Effector CD4-positive, alpha-beta T cell (primary cell): ENCODE measurements around the gene GTPBP8.
"Not testable (repeated sequence)": the region's sequence is repeated elsewhere in the genome, so short reads cannot be mapped to it uniquely, and the experiment has no call there.

Experiments
- DNase-seq: peaks from one replicate; pipeline ENCODE4 v3.0.0-alpha.2; 2020

The GTPBP8 gene

DNA sequence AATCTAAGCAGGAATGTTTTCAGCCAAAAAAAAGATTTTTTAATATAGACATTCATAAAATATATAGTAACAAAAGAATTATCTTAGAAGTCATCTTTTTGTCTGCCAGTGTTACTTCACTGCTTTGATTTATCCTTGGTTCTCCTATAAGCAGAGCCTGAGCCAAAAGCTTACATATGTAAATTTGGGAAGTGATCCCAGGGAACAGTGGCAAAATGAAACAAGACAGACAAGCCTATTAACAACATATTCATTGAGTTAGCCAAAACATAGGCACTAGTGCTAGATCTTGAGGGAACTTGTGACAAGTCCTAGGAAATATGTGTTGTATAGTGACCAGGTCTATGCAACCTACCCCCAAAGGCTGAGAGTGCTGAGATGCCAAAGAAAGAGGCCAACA is 11.3 kb downstream of the GTPBP8 start:
- no peak for DNase-seq

DNA sequence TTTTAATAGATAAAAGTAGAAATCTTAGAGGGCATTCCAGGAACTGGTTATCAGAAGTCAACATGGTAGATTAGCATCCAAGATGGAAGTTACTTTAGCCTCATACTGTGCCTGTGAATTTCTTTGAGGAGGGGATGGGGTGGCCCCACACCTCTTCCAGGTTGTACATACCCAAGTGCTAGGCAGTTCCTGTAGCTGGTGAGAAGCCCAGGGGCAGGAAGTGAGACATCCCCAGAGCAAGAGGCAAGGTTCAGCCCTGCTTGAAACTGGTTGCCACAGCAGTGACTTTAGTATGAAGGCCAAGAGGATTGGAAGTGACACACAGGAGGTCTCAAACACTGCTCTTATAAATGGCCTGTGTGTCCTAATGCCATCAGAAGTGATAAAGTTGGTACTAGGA is 11.9 kb downstream of the GTPBP8 start:
- DNase-seq = no peak

DNA sequence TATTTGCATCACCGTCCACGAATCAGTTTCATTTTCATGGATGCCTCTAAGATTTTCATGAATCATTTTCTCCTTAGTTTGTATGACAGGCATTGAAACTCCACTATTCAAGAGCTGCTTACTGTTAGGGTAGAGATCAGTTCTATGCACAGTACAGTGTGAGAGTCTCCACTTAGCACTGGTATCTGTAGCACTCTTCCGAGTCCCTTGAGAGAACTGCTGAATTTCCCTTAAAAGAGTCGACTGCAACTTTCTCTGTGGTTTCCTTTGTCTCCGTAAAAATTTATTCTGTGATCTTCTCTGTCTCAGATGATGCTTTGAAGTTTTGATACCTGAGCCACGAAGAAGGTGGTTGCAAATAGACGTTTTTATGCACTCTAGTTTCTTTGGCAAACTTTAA is 14.8 kb downstream of the GTPBP8 start:
- no peak for DNase-seq

DNA sequence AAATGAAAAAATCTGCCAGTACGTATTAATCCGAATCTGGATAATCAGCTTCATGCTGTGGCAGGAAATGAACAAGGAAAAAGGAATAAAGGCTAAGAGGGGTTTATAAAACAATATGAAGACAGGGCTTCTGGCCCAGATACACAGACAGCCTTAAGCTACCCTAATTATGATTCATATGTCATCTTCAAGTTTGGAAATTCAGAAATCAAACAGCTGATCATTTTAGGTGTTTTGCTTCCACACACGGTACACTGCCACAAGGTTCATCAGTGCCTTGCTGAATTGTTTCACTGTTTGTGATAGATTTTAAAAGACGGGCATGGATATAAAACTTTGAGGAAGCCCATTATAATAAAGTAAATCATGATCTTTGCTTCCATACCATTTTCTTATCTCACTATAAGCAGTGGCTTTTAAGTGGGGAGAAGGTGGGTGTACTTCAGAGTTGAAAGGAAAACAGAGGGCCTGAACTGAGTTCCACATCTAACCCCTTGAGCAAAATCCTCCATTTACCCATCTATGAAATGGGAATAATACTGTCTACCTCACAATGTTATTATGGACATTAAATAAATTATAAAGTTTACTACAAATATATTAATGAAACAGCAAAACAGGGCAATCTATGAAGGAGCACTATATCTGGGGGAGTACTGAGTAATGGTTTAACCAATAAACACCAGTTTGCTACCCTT is 15.7 kb downstream of the GTPBP8 start:
- no peak for DNase-seq

DNA sequence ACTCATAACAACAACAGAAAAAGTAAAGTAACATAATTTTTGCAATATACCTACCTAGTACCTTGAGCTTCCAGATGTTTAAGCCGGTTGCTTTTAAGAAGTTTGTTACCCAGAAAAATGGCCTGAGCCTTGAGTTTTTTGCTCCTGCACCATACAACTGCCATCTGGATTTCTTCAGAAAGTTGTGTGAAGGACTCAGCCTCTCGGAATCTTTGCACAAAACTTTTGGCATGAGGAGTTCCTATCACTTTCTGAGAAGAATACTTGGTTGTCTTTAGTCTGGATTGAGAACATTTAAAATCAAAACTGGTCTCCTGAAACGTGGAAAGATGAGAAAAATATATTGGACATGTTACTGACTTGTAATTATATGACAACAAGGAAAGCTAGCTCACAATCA is 17.3 kb downstream of the GTPBP8 start:
- DNase-seq = no peak

DNA sequence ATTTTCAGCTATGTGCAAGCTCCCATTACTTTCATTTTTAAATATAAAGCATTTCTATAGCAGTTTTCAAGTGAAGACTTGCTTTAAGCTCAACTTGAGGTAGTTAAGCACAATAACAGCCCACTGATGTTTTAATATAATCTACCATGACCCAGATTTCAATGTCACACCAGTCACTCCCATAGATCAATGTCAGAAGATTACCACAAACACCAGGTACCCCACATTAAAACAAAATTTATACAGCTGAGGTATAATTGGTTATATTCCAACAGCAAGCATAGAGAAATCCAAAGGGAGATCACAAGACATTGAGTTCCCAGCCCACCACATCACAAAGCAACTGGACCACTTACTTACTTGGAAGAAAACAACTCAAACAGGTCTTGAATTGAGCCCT is 22.8 kb downstream of the GTPBP8 start:
- no peak for DNase-seq

DNA sequence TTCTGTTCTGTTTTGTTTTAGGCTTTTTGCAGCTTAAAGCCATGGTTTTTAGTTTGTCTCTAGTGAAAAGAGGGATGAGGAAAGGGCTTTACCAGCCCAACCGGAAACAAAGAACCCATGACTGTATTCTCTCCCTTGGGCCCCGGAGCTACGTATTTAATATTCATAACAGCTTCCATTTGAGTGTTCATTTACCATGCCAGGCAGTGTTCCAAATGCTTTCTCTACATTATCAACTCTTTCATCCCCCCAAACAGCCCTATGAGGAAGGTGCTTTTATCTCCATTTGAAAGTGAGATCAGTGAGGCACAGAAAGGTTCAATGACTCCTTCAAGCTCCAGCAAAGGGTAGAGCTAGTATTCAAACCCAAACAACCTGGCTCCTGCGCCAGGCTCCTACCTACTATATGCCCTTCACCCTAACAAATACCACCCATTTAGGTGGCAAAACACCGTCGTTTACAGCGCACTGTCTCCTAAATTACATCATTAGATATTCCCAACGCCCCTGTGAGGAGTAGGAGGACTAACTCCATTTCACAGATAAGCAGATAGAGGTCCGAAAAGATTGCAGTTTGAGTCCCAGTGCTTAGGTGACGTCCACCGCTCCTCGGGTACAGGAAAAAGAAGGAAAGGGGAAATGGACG is 27.9 kb downstream of the GTPBP8 start:
- DNase-seq = no peak

DNA sequence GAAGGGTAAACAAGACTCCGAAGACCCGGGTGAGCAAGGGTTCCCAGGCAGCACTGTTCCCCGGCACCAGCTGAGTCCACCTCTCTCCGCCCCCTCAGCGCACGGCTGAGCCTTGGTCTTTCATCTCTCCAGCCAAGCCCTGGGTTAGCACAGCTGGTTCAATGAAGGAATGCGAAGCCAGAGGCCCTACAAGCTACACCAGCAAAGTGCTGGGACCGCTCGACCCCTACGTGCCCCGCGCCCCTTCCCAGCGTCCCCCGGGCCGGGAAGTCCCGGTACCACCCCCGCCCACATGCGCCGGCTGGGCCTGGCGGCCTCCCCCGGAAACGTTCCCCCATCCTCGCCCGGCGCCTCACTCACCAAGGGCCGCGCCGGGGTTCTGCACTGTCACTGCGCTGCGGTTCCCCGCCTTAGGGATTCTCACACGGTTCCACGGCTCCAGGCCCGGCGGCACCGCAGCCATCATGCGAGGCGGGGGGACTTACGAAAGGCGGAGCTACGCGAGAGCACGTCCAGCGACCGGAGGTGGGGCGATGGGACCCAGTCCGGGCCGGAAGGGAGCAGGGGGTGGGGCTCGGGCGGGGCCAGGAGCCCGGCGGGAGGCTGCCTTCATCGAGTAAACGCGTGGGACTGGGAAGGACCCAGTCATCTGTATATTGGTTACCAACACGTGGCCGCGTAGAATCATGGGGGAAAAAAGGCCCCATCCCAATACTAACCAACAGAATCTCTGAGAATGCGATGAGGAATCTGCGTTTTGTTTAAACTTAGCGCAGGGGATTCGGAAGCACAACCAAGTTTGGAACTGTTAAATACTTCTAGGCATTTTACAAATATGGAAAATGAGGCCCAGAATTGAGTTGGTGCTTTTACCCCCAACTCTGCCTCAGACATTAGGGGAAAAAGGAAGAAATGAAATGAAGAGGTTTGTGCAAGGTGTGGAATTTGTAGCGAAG is 28.7 kb downstream of the GTPBP8 start:
- peak; percentile 75 for DNase-seq

DNA sequence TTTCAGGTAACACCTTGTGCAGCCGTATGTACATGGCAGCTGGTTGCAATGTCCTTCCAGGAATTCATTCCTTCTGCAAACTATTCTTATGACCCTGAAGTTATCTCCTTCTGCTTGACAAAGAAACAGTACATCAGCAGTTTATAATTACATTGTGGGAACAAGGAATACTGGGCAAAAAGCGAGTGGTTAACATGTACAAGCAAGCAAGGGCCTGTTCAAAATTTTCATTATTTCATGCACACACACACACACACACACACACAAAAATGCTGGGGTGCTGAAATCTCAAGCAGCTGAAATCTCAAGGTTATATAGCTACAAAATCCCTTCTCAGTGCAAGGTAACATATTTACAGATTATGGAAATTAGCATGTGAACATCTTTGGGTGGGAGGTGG is 30.7 kb downstream of the GTPBP8 start:
- no peak for DNase-seq

DNA sequence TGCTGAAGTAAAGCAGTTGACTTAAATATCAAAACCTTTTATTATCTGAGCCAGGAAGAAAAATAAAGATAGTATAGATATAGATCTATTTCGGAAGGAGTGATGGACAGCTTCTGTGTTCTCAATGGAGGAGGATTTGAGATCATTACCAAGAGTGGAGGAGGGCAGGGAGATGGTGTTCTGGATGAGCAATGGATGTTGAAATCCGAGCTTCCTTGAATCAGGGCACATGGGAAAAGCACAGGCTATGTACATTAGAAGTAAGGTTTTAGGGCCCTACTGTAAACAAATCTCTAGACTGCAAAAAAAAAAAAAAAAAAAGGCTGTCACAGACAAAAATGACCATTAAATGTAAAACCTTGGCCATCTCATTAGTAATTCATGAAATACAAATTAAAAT is 43.2 kb downstream of the GTPBP8 start:
- DNase-seq = no peak

DNA sequence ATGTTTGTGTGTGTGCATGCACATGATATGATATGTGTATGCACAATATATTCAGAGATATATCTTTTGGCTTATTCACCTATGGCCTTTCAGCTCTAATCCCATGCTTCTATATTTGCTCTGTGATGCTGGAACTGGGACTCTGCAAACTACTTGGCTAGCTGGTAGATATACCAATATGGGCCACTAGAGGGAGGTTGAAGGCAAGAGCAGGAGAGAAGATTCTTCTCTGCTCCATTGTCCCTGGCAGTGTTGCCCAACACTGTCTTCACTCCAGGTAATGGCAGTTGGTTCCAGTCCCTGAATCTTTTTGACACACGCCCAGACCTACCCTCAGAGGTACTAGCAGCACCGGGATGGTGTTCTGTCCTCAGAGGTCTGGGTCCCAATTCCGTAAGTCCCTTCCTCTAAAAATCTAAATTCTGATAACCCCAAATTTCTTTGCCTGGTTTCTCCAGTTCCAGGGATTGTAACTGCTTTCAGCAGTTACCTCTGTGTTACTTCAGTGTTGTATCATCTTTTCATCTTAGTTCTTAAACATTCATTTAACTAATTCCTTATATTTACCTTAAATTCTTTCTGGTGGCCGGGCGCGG is 44.7 kb downstream of the GTPBP8 start:
- peak; percentile 7 for DNase-seq

DNA sequence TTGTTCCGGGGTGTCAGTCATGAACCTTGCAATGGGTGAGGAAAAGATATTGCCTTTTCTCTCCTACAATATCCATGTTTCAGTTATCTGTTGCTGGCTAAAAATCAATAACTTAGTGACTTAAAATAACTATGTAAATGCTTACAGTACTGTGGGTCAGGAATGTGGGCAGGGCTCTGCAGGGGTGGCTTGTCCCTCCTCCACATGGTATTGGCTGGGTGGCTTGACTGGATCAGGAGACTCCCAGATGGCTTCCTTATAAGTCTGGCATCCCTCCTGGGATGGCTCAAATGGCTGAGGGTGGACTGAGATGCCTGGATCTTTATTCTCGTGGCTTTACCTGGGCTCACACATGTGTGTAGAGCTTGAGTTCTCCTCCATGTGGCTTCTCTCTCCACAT is 47.5 kb downstream of the GTPBP8 start:
- DNase-seq = no peak

DNA sequence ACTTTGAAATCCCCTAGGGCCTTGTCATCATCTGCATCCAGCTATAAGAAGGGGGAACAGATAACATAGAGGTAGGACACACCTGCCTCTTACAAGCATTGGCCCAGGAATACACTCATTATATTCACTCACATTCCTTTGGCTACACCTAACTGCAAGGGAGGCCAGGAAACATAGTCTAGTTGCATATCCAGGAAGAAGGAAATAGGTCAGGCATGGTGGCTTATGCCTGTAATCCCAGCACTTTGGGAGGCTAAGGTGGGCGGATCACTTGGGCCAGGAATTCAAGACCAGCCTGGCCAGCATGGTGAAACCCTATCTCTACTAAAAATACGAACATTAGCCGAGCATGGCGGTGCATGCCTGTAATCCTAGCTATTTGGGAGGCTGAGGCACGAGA is 48.8 kb downstream of the GTPBP8 start:
- no peak for DNase-seq

DNA sequence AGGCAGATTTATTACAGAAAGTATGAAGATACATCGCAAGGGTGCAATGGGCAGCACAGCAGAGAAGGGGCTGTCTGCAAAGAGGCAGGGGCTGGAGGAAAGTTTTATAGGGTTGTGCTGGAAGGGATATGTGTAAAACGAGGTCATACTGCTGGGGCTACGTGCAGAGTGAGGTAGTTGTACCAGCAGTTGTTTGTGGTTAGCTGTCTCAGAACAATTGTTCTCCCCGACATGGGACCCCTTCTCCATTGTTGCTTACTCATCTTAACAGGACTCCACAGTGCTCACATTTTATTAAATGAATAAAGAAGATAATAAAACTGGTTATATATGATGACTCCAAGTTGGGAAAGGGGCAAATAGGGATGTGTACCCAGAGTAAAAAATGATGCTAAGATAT is 49.4 kb downstream of the GTPBP8 start:
- DNase-seq = no peak

DNA sequence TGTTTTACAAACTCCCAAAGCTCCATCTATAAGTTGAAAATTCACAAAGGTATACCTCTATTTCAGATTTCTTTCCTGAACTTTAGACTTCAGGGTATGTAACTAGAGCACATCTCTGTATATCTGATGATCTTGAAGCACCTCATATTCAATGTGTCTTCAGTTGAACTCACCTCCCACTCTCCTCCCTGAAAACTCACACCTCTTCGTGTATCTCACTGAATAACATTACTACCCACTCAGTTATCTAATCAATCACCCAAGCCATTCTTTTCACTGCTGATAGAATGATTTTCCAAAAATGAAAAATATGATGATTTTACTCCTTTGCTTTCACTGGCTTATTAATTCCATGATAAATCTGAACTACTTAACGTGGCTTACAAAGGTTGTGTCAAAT is 52.9 kb downstream of the GTPBP8 start:
- DNase-seq = no peak

DNA sequence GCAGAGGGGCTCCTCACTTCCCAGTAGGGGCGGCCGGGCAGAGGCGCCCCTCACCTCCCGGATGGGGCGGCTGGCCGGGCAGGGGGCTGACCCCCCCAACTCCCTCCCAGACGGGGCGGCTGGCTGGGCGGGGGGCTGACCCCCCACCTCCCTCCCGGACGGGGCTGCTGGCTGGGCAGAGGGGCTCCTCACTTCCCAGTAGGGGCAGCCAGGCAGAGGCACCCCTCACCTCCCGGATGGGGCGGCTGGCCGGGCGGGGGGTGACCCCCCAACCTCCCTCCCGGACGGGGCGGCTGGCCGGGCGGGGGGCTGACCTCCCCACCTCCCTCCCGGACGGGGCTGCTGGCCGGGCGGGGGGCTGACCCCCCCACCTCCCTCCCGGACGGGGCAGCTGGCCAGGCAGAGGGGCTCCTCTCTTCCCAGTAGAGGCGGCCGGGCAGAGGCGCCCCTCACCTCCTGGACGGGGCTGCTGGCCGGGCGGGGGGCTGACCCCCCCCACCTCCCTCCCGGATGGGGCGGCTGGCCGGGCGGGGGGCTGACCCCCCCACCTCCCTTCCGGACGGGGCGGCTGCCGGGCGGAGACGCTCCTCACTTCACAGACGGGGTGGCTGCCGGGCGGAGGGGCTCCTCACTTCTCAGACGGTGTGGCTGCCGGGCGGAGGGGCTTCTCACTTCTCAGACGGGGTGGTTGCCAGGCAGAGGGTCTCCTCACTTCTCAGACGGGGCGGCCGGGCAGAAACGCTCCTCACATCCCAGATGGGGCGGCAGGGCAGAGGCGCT is 55.6 kb downstream of the GTPBP8 start:
- DNase-seq = not testable (repeated sequence)

DNA sequence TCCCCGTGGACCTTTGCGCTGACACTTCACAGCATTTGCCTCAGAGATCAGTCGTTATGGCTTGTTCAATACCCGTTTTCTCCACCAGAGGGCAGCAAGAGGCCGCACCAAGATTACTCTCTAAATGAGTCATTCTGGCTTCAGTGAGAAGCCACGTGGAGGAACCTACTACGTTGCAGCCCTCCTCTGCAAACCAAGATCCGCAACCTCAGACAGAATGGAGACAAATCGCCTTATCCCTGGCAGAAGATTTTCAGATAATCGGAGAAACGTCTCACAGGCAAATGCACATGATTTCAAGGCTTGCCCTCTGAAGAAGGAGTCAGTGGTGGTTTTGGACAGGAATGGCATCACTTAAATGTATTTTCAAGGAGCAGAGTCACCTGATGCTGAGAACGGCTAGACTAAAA is 60.5 kb downstream of the GTPBP8 start:
- peak; percentile 81 for DNase-seq
